AG09309 (cell line): ENCODE data around the gene TCIRG1.

Experiments used
- DNase-seq: peaks from one replicate; pipeline ENCODE4 v3.0.0-alpha.2; 2010; ENCODE audit warnings: low read depth
- H3K4me3 ChIP-seq: 2 replicates; pipeline ENCODE4 v1.5.1; 2011; ENCODE audit warnings: mild to moderate bottlenecking, low read depth, low read length, moderate library complexity; ENCODE audit not compliant: control insufficient read depth
- TF ChIP-seq, protein P1 (sequence below): IDR thresholded peaks from 2 replicates; pipeline ENCODE4 v1.5.1; 2011; ENCODE audit warnings: mild to moderate bottlenecking, low read depth, low read length, inconsistent platforms; ENCODE audit not compliant: insufficient read depth, control insufficient read depth; ENCODE audit errors: missing control alignments

Gene TCIRG1

DNA sequence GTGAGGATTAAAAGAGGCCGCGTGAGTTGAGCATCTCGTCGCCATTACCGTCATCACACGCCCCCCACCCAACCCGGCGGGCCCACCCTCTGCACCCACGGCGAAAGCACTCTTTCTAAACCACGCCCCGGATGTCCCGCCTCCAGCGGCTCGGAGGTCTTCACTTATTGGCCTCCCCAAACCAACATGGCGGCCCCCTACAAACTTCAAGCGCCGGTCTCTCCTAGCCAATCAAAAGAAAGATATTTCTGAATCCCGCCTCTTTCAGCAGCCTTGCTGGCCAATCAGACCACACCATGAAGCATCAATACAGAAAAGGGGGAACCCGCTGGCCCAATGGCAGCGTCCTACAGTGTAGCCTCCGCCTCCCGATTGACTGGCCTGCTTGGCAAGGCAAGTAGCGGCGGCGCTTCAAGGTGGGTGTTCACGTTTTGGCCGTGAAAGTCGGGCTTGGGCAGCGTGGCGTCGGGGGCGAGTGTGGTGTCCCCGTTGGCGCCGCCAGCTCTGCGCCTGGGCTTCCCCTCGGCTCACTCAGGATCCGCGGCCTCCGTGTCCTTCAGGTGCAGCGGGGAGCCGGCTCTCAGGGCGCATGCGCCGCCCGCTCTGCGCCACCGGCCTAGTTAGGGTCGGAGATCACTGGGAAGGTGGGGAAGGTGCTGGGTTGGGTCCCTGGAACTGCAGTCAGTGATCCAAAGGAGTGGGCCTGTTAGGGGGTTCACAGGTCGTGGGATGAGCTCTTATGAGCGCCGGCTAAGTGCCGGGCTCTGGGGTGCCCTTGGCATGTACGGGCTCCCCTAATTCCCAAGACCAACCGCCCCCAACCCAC lies 8.3 kb upstream of the TCIRG1 start, which contains the start of gene NDUFS8:
Gene NDUFS8, plus strand, starts transcription at position 364 of the 826 bp plus-strand sequence. CDS start 1,471 bp downstream, outside the sequence.
- DNase-seq = peak; percentile 96
- TF ChIP-seq, protein P1, sequence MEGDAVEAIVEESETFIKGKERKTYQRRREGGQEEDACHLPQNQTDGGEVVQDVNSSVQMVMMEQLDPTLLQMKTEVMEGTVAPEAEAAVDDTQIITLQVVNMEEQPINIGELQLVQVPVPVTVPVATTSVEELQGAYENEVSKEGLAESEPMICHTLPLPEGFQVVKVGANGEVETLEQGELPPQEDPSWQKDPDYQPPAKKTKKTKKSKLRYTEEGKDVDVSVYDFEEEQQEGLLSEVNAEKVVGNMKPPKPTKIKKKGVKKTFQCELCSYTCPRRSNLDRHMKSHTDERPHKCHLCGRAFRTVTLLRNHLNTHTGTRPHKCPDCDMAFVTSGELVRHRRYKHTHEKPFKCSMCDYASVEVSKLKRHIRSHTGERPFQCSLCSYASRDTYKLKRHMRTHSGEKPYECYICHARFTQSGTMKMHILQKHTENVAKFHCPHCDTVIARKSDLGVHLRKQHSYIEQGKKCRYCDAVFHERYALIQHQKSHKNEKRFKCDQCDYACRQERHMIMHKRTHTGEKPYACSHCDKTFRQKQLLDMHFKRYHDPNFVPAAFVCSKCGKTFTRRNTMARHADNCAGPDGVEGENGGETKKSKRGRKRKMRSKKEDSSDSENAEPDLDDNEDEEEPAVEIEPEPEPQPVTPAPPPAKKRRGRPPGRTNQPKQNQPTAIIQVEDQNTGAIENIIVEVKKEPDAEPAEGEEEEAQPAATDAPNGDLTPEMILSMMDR = no peak
- peak within 1 kb of the TSS; percentile 80 for H3K4me3 ChIP-seq

DNA sequence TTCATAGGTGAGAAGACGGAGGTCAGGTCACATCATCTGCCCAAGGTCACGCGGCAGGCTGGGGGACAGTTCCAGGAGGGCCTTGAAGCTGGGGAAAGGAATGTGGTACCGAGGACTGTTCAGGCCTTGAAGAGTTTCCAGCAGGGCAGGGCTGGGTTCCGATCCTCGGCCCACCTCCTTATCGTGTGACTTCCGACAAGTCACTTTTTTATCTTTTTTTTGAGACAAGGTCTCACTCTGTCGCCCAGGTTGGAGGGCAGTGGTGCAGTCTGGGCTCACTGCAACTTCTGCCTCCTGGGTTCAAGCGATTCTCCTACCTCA lies 7.7 kb upstream of the TCIRG1 start:
- peak overlapping the region; percentile 80 for H3K4me3 ChIP-seq
- TF ChIP-seq, protein P1 = no peak
- DNase-seq = no peak

DNA sequence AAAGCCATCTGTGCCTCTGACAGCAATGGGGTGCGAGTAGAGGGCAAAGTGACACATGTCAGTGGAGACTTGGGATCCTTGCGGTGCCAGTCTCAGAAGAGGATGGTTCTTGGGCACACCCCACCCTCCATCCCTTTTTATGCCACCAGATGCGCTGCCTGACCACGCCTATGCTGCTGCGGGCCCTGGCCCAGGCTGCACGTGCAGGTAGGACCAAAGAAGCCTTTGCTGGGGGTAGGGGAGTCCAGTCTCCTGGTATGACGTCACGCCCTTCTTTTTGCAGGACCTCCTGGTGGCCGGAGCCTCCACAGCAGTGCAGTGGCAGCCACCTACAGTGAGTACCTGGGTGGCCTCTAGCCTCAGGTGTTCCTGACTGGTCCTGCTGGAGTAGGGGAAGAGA lies 6.8 kb upstream of the TCIRG1 start:
- DNase-seq = no peak
- TF ChIP-seq, protein P1 = no peak
- H3K4me3 ChIP-seq = no peak overlapping the region

DNA sequence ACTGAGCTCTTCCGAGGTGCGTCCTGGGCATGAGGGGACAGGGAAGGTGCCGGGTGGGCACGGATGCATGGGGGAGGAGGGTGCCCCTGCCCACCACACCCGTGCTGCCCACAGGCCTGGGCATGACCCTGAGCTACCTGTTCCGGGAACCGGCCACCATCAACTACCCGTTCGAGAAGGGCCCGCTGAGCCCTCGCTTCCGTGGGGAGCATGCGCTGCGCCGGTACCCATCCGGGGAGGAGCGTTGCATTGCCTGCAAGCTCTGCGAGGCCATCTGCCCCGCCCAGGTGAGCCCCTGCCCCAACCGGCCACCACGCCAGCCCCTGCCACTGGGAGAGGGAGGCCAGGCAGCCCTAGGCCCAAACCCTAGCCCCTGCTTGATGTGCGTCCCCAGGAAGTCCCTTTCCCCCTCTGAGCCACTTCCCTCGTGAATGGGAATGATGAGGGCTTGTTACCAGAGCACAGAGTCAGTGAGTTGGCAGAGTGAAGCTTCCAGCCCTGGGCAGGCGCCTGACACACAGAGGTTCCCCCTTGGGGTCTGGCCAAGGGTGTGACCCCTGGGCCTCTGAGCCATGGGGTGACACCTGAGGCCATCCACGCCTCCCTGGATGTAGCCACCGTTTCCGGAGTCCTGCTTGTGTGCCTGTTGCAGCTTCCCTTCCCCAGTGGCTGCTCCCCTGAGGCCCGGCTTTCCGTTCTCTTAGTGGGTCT lies 5.7 kb upstream of the TCIRG1 start:
- DNase-seq = no peak
- TF ChIP-seq, protein P1 = no peak
- no peak overlapping the region for H3K4me3 ChIP-seq

DNA sequence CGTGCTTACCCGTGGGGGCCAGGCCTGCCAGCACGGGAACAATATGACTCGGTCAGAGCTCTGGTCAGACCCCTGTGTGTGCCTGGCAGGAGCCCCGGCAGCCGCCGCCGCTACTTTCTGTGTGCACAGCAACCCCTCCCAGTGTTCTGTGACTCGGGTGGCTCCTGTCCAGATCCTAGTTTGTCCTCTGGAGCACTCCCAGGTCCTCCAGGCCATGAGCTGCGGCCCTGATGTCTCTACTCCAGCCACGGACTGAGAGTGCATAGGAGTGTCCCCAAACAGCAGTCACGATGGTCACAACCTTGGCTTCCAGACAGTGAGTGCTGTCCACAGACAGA lies 5.1 kb upstream of the TCIRG1 start:
- TF ChIP-seq, protein P1 = no peak
- DNase-seq = no peak
- no peak overlapping the region for H3K4me3 ChIP-seq

DNA sequence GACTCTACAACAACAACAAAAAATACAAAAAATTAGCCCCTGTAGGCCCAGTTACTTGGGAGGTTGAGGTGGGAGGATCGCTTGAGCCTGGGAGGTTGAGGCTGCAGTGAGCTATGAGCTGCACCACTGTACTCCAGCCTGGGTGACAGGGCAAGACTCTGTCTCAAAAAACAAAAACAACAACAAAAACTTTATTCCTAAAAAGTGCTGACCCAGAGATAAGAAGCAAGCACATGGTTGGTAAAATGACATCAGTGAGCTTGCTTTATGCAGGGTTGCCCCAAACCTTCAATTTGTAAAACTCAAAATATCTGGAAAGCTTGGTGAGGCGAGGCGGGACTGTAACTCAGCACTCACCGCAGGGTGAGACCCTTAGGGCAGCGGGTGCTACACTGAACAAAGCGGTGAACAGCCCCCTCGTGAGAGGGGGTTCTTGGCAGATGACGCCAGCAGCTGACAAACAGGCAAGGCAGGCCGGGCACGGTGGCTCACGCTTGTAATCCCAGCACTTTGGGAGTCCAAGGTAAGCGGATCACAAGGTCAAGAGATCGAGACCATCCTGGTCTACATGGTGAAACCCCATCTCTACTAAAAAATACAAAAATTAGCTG lies 3.5 kb upstream of the TCIRG1 start:
- DNase-seq = no peak
- no peak overlapping the region for H3K4me3 ChIP-seq
- TF ChIP-seq, protein P1 = no peak
